Pancreas (tissue), 10 donors: ENCODE measurements around the gene OTOG. TPM values are rescaled to one million over a fixed set of nuclear protein-coding genes. Genes with fewer than 3 reads are reported as not detected.

ENCODE experiments used
- ATAC-seq, 4 donors: fragments of 200-7000 bp; cut with Tn5 transposase; one replicate each; pipeline versions ENCODE4 v1.8.0 to v1.9.1; 2020; ENCODE audit warnings: mild to moderate bottlenecking in 4 of 4, moderate library complexity in 4 of 4
- DNase-seq, 6 donors: peaks; one replicate each; pipeline ENCODE4 v3.0.0-alpha.2; 2020
- FAIRE-seq: peaks from 2 replicates; lab custom pipeline; 2012; peaks lifted over from hg19 to GRCh38; lab: Jason Lieb, UNC
- H3K27ac ChIP-seq, 4 donors: fragments of 200-600 bp; sonication (generic); 1 replicate in 3 of 4; 2 replicates in 1 of 4; pipeline versions ENCODE4 v1.5.0 to v1.8.0; 2020
- H3K27me3 ChIP-seq, 4 donors: fragments of 200-600 bp; one replicate each; pipeline ENCODE4 v1.8.0; 2021
- H3K36me3 ChIP-seq, 3 donors: fragments of 200-600 bp; sonication (generic) in 1 of 3; one replicate each; pipeline versions ENCODE4 v1.5.0 to v1.8.0; 2020 to 2021
- H3K4me1 ChIP-seq, 3 donors: fragments of 200-600 bp; one replicate each; pipeline ENCODE4 v1.8.0; 2021
- H3K4me3 ChIP-seq, 4 donors: fragments of 200-600 bp; sonication (generic) in 2 of 4; one replicate each; pipeline versions ENCODE4 v1.5.0 to v1.8.0; 2020 to 2021
- H3K9me3 ChIP-seq, 4 donors: fragments of 200-600 bp; one replicate each; pipeline ENCODE4 v1.8.0; 2021
- WGBS, 2 donors: extraction: QIAGEN DNeasy Blood & Tissue Kit; methylation state at CpG; one replicate each; pipeline ENCODE4 v1.1.7; 2013; 5-methylcytosine and 5-hydroxymethylcytosine counted together
- intact Hi-C, 3 donors: fragments of 100-400 bp; cut with DNase I; formaldehyde crosslinking; loops; one replicate each; pipeline versions ENCODE4 v1.11.1 to v1.14.2; 2022
- polyA plus RNA-seq, 2 donors: library from polyadenylated mRNA; stranded (reverse); fragments of 200-250 nt; gene quantifications; one replicate each; pipeline ENCODE4 v1.2.3, GENCODE V29; 2013
- total RNA-seq, 6 donors: library from RNA; stranded (reverse); fragmentation: NEBNext Ultra II Directional in 4 of 6; extraction: Animal tissue kit (Norgen Biotek cat#: 25700) in 4 of 6; gene quantifications; one replicate each; pipeline versions ENCODE4 v1.2.1 to v1.2.4, GENCODE V29; 2021 to 2023
- TF ChIP-seq, protein P1 (sequence below), 4 donors: fragments of 200-600 bp; sonication (generic) in 3 of 4; IDR thresholded peaks; one replicate each; pipeline versions ENCODE4 v1.5.0 to v1.8.0; 2021; ENCODE audit warnings: antibody characterized with exemption in 4 of 4
- donor health status: healthy with polysubstance abuse.
- donor health status: DM: no; HTN: no; CAD: no; lungs with moderate emphysema.
- donor health status: DM: no; HTN: no; CAD: no.
- donor health status: control.
- donor health status: control.
- donor health status: Bipolar disorder and iron deficiency.
- donor health status: DM: yes; HTN: yes; CAD: no.
- donor health status: DM: no; HTN: no; CAD: no.
- donor health status: DM: no; HTN: no; CAD: no.
- donor health status: DM: yes; HTN: yes; CAD: no.

OTOG gene
- total and polyA plus RNA-seq, 8 donors: not detected

GRCh38 chr11:17563961-17564686, 17.1 kb downstream of the OTOG start:
- H3K4me1 ChIP-seq: no peaks in the 10 kb centered on the region
- 71 to 75% methylated on average over 4 of the region's 4 CpGs for WGBS, 2 donors
- intact Hi-C loops: no loop called here
- H3K36me3 ChIP-seq: no peaks in the 10 kb centered on the region
- TF ChIP-seq, protein P1, sequence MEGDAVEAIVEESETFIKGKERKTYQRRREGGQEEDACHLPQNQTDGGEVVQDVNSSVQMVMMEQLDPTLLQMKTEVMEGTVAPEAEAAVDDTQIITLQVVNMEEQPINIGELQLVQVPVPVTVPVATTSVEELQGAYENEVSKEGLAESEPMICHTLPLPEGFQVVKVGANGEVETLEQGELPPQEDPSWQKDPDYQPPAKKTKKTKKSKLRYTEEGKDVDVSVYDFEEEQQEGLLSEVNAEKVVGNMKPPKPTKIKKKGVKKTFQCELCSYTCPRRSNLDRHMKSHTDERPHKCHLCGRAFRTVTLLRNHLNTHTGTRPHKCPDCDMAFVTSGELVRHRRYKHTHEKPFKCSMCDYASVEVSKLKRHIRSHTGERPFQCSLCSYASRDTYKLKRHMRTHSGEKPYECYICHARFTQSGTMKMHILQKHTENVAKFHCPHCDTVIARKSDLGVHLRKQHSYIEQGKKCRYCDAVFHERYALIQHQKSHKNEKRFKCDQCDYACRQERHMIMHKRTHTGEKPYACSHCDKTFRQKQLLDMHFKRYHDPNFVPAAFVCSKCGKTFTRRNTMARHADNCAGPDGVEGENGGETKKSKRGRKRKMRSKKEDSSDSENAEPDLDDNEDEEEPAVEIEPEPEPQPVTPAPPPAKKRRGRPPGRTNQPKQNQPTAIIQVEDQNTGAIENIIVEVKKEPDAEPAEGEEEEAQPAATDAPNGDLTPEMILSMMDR (IDR thresholded peaks at IDR 0.05): no peak
- no peak for ATAC-seq
- H3K9me3 ChIP-seq: no peaks in the 10 kb centered on the region
- FAIRE-seq: no peak
- H3K4me3 ChIP-seq: no peak overlapping the region
- peak in 2 of 6 donors; percentile 3 to 15 for DNase-seq
- H3K27me3 ChIP-seq: no peaks in the 10 kb centered on the region
- no peak overlapping the region for H3K27ac ChIP-seq

- intact Hi-C loops: no loop called here
- WGBS, 2 donors: 58 to 62% methylated on average over 2 of the region's 2 CpGs
Measured at GRCh38 chr11:17564687-17565042, 17.6 kb downstream of the OTOG start.

DNA sequence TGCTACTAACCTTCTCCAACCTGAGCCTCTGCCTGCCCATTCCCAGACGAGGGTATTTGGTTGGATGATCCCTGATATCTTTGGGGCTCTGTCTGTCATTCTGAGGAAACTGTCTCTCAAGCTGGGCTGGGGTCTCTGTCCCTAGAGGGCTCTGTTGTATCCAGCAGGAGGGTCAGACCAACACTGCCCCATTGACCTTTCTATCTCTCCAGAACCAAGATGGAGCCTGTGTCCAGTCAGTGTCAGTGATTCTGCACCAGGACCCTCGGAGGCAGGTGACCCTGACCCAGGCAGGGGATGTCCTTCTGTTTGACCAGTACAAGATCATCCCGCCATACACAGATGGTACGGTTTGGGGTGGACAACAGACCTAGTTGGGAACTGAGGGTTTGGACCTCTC, 21.9 kb downstream of the OTOG start:
- 69 to 71% methylated on average over 4 of the region's 4 CpGs for WGBS, 2 donors
- no peak for ATAC-seq
- H3K4me1 ChIP-seq: no peaks in the 10 kb centered on the region
- no peak overlapping the region for H3K27ac ChIP-seq
- peak in 1 of 6 donors; percentile 7 for DNase-seq
- H3K27me3 ChIP-seq: no peaks in the 10 kb centered on the region
- intact Hi-C loops: no loop called here
- FAIRE-seq: no peak
- TF ChIP-seq, protein P1 (IDR thresholded peaks at IDR 0.05): no peak
- H3K36me3 ChIP-seq: no peaks in the 10 kb centered on the region
- H3K9me3 ChIP-seq: no peaks in the 10 kb centered on the region
- no peak overlapping the region for H3K4me3 ChIP-seq

More at GRCh38 chr11:17564687-17565042, 17.6 kb downstream of the OTOG start:
- Histone ChIP-seq H3K27ac (no peak overlapping the region), H3K4me3 (no peak overlapping the region), H3K4me1 (no peaks in the 10 kb centered on the region), H3K27me3 (no peaks in the 10 kb centered on the region), H3K36me3 (no peaks in the 10 kb centered on the region), H3K9me3 (no peaks in the 10 kb centered on the region)
- TF ChIP-seq, protein P1 (IDR thresholded peaks at IDR 0.05): no peak
- ATAC-seq (no peak), DNase-seq (peak in 1 of 6 donors; percentile 1), FAIRE-seq (no peak)

DNA sequence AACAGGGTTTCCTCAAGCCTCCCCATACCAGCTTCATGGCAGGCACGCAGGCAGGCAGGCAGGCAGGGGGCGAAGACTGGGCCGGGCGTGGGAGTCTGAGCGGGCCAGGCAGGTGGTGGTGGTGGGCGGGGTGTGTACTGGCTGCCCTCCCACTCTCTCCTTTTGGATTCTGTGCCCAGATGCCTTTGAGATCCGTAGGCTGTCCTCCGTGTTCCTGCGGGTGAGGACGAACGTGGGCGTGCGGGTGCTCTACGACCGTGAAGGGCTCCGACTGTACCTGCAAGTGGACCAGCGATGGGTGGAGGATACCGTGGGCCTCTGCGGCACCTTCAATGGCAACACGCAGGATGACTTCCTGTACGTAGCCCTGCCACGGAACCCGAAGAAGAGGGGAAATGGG, 23.0 kb downstream of the OTOG start:
- ATAC-seq: peak in 1 of 4 donors; percentile 22
- TF ChIP-seq, protein P1 (IDR thresholded peaks at IDR 0.05): no peak

More for the DNA sequence above, 23.0 kb downstream of the OTOG start:
- H3K4me3 ChIP-seq: no peak overlapping the region
- DNase-seq (peak in 1 of 6 donors; percentile 8), FAIRE-seq (no peak)
- no peaks in the 10 kb centered on the region for H3K9me3 ChIP-seq
- H3K27ac ChIP-seq: no peak overlapping the region
- H3K36me3 ChIP-seq: no peaks in the 10 kb centered on the region
- 72 to 73% methylated on average over 23 of the region's 23 CpGs for WGBS, 2 donors
- H3K4me1 ChIP-seq: no peaks in the 10 kb centered on the region
- intact Hi-C loops: no loop called here
- H3K27me3 ChIP-seq: no peaks in the 10 kb centered on the region
